HepG2 (cell line): ENCODE measurements around the gene C9orf50. TPM values are rescaled to one million over a fixed set of nuclear protein-coding genes. Genes with fewer than 3 reads are reported as not detected.

ENCODE experiments used
- AGO2 ChIP-seq: fragments of 200-400 bp; formaldehyde crosslinking; optimal IDR thresholded peaks from 2 replicates; pipeline ENCODE3; 2017; ENCODE audit warnings: mild to moderate bottlenecking, low read depth, low read length, moderate library complexity
- ARID2 ChIP-seq: sonication (generic); formaldehyde crosslinking; IDR thresholded peaks from 2 replicates; pipeline ENCODE4 v1.8.1; 2022; ENCODE audit warnings: mild to moderate bottlenecking, missing genetic modification reagents, borderline replicate concordance
- ATRX ChIP-seq: sonication (generic); formaldehyde crosslinking; IDR thresholded peaks from 2 replicates; pipeline ENCODE4 v1.4.0; 2020; ENCODE audit warnings: missing genetic modification reagents, borderline replicate concordance
- EED ChIP-seq: sonication (generic); formaldehyde crosslinking; IDR thresholded peaks from 2 replicates; pipeline ENCODE4 v1.5.0; 2020; ENCODE audit warnings: mild to moderate bottlenecking, missing genetic modification reagents
- KDM1A ChIP-seq: IDR thresholded peaks from 2 replicates; pipeline ENCODE4 v1.6.1; 2016; ENCODE audit warnings: missing compliant biosample characterization
- KDM2A ChIP-seq: sonication (generic); formaldehyde crosslinking; IDR thresholded peaks from 2 replicates; pipeline ENCODE4 v1.4.0; 2020; ENCODE audit warnings: low read depth, missing genetic modification reagents, borderline replicate concordance
- KLF6 ChIP-seq: IDR thresholded peaks from 2 replicates; pipeline ENCODE4 v1.8.0; 2016; ENCODE audit warnings: missing biosample characterization, missing genetic modification reagents
- MIER3 ChIP-seq: IDR thresholded peaks from 2 replicates; pipeline ENCODE4 v1.6.1; 2016; ENCODE audit warnings: missing compliant biosample characterization, borderline replicate concordance
- MYC ChIP-seq: sonication (generic); formaldehyde crosslinking; IDR thresholded peaks from 2 replicates; pipeline ENCODE4 v1.9.0; 2021; ENCODE audit warnings: missing genetic modification reagents, borderline replicate concordance
- NFYC ChIP-seq: IDR thresholded peaks from 2 replicates; pipeline ENCODE4 v1.6.1; 2016; ENCODE audit warnings: missing genetic modification reagents, missing compliant biosample characterization
- NRL ChIP-seq: sonication (generic); formaldehyde crosslinking; IDR thresholded peaks from 2 replicates; pipeline ENCODE4 v1.5.0; 2020; ENCODE audit warnings: missing genetic modification reagents, mild to moderate bottlenecking, moderate library complexity, borderline replicate concordance
- TOPORS ChIP-seq: sonication (generic); formaldehyde crosslinking; IDR thresholded peaks from 2 replicates; pipeline ENCODE4 v1.8.0; 2023; ENCODE audit warnings: mild to moderate bottlenecking, missing genetic modification reagents
- ZIK1 ChIP-seq: sonication (generic); formaldehyde crosslinking; IDR thresholded peaks from 2 replicates; pipeline ENCODE4 v1.5.0; 2020; ENCODE audit warnings: mild to moderate bottlenecking, low read depth, missing genetic modification reagents, borderline replicate concordance
- ZMYM4 ChIP-seq: sonication (generic); formaldehyde crosslinking; IDR thresholded peaks from 2 replicates; pipeline ENCODE4 v1.8.1; 2023; ENCODE audit warnings: mild to moderate bottlenecking, missing genetic modification reagents
- ZNF281 ChIP-seq: sonication (generic); formaldehyde crosslinking; IDR thresholded peaks from 2 replicates; pipeline ENCODE4 v1.4.0; 2020; ENCODE audit warnings: missing genetic modification reagents, borderline replicate concordance
- ZNF747 ChIP-seq: sonication (generic); formaldehyde crosslinking; IDR thresholded peaks from 2 replicates; pipeline ENCODE4 v1.8.1; 2023; ENCODE audit warnings: missing genetic modification reagents, mild to moderate bottlenecking, borderline replicate concordance
- ZNF75D ChIP-seq: sonication (generic); formaldehyde crosslinking; IDR thresholded peaks from 2 replicates; pipeline ENCODE4 v1.8.1; 2023; ENCODE audit warnings: missing genetic modification reagents, mild to moderate bottlenecking, borderline replicate concordance
- ZZZ3 ChIP-seq: sonication (generic); formaldehyde crosslinking; IDR thresholded peaks from 2 replicates; pipeline ENCODE4 v1.4.0; 2020; ENCODE audit warnings: missing genetic modification reagents, mild to moderate bottlenecking, borderline replicate concordance
- polyA plus RNA-seq, 8 experiments: library from polyadenylated mRNA; depleted of rRNA in 3 of 8; stranded (reverse) in 7 of 8; unstranded in 1 of 8; fragments of >200 nt; fragmentation: Illumina TruSeq in 4 of 8; extraction: Trizol in 4 of 8; gene quantifications; 2 replicates each; pipeline versions ENCODE4 v1.2.1 to v1.2.3, GENCODE V29; 2011 to 2016; ENCODE audit warnings: low read depth in 4 of 8, missing spikeins in 1 of 8, mixed read lengths in 1 of 8; ENCODE audit not compliant: insufficient read depth in 1 of 8
- total RNA-seq, 5 experiments: library from RNA; depleted of rRNA; stranded (reverse); fragments of >200 nt; fragmentation: Illumina TruSeq; extraction: Trizol; gene quantifications; 2 replicates each; pipeline ENCODE4 v1.2.3, GENCODE V29; 2016; ENCODE audit warnings: low read depth in 1 of 5
- TF ChIP-seq, protein P1 (sequence below): sonication (generic); formaldehyde crosslinking; IDR thresholded peaks from 2 replicates; pipeline ENCODE4 v1.4.0; 2020; ENCODE audit warnings: missing genetic modification reagents
- TF ChIP-seq, protein P2 (sequence below): sonication (generic); formaldehyde crosslinking; IDR thresholded peaks from 2 replicates; pipeline ENCODE4 v1.4.0; 2020; ENCODE audit warnings: mild to moderate bottlenecking, missing genetic modification reagents

Gene C9orf50
- total and polyA plus RNA-seq, 2 of the 13 experiments (the other 11 are each of a cell fraction or from before 2014, with no cell fraction given): not detected

GRCh38 chr9:129597355-129598088, 23.4 kb downstream of the C9orf50 start (continued):
- TF ChIP-seq, protein P1, sequence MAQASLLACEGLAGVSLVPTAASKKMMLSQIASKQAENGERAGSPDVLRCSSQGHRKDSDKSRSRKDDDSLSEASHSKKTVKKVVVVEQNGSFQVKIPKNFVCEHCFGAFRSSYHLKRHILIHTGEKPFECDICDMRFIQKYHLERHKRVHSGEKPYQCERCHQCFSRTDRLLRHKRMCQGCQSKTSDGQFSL (CRISPR knock-in tag): no peak; the same call in 1 of the 2 replicates
- TF ChIP-seq KDM2A (CRISPR knock-in tag): peak; percentile 95
- peak; percentile 48; the same call in 1 of the 2 replicates for TF ChIP-seq ZIK1 (CRISPR knock-in tag)
- TF ChIP-seq ZNF281 (CRISPR knock-in tag): peak; percentile 71; the same call in 1 of the 2 replicates
- peak; percentile 98 for TF ChIP-seq MYC
- TF ChIP-seq ZNF747 (CRISPR knock-in tag): peak; percentile 87; the same call in 1 of the 2 replicates
- TF ChIP-seq ZNF75D (CRISPR knock-in tag): no peak
- TF ChIP-seq, protein P2, sequence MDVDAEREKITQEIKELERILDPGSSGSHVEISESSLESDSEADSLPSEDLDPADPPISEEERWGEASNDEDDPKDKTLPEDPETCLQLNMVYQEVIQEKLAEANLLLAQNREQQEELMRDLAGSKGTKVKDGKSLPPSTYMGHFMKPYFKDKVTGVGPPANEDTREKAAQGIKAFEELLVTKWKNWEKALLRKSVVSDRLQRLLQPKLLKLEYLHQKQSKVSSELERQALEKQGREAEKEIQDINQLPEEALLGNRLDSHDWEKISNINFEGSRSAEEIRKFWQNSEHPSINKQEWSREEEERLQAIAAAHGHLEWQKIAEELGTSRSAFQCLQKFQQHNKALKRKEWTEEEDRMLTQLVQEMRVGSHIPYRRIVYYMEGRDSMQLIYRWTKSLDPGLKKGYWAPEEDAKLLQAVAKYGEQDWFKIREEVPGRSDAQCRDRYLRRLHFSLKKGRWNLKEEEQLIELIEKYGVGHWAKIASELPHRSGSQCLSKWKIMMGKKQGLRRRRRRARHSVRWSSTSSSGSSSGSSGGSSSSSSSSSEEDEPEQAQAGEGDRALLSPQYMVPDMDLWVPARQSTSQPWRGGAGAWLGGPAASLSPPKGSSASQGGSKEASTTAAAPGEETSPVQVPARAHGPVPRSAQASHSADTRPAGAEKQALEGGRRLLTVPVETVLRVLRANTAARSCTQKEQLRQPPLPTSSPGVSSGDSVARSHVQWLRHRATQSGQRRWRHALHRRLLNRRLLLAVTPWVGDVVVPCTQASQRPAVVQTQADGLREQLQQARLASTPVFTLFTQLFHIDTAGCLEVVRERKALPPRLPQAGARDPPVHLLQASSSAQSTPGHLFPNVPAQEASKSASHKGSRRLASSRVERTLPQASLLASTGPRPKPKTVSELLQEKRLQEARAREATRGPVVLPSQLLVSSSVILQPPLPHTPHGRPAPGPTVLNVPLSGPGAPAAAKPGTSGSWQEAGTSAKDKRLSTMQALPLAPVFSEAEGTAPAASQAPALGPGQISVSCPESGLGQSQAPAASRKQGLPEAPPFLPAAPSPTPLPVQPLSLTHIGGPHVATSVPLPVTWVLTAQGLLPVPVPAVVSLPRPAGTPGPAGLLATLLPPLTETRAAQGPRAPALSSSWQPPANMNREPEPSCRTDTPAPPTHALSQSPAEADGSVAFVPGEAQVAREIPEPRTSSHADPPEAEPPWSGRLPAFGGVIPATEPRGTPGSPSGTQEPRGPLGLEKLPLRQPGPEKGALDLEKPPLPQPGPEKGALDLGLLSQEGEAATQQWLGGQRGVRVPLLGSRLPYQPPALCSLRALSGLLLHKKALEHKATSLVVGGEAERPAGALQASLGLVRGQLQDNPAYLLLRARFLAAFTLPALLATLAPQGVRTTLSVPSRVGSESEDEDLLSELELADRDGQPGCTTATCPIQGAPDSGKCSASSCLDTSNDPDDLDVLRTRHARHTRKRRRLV (CRISPR knock-in tag): peak; percentile 81; the same call in 1 of the 2 replicates
- peak; percentile 81 for TF ChIP-seq KLF6 (CRISPR knock-in tag)
- TF ChIP-seq AGO2: peak; percentile 90
- TF ChIP-seq ARID2 (CRISPR knock-in tag): no peak
- no peak for TF ChIP-seq ATRX (CRISPR knock-in tag)
- TF ChIP-seq TOPORS: peak; percentile 73; the same call in 1 of the 2 replicates
- peak; percentile 68; the same call in 1 of the 2 replicates for TF ChIP-seq EED (CRISPR knock-in tag)
- TF ChIP-seq MIER3: peak; percentile 61; the same call in 1 of the 2 replicates
- 0 out of 2 replicates have a peak, but pooled peaks have one; percentile 13 for TF ChIP-seq ZZZ3 (CRISPR knock-in tag)
- TF ChIP-seq ZMYM4: no peak; the same call in 1 of the 2 replicates
- peak; percentile 64; the same call in 1 of the 2 replicates for TF ChIP-seq KDM1A (CRISPR knock-in tag)
- TF ChIP-seq NFYC (CRISPR knock-in tag): no peak
- peak; percentile 16; the same call in 1 of the 2 replicates for TF ChIP-seq NRL (CRISPR knock-in tag)
